Activated CD8-positive, alpha-beta T cell treated with anti-CD3 and anti-CD28 coated beads for 36 hours (primary cell): Measurements from ENCODE around the gene YKT6. TPM values are rescaled to one million over a fixed set of nuclear protein-coding genes. Genes with fewer than 3 reads are reported as not detected.

Source experiments
- ATAC-seq: fragments of 200-7000 bp; cut with Tn5 transposase; one replicate; pipeline ENCODE4 v1.10.0; 2021; ENCODE audit warnings: mild to moderate bottlenecking, moderate library complexity
- CTCF ChIA-PET: fragments of 350-600 bp; sonication (Branson Sonifier 250); formaldehyde crosslinking; loops from one replicate; lab custom pipeline; 2021; ENCODE audit warnings: antibody characterized with exemption; lab: Charles Lee
- POLR2A ChIA-PET: fragments of 350-600 bp; sonication (Branson Sonifier 250); formaldehyde crosslinking; loops from one replicate; lab custom pipeline; 2021; ENCODE audit warnings: antibody characterized with exemption; lab: Charles Lee
- DNase-seq: peaks from one replicate; pipeline ENCODE4 v3.0.0-alpha.2; 2020
- H3K27ac Mint-ChIP-seq: one replicate; pipeline ENCODE4 v1.8.0; 2021; ENCODE audit warnings: mild to moderate bottlenecking, mixed read lengths
- H3K27me3 Mint-ChIP-seq: one replicate; pipeline ENCODE4 v1.8.0; 2021; ENCODE audit warnings: mixed read lengths
- H3K36me3 Mint-ChIP-seq: one replicate; pipeline ENCODE4 v1.8.0; 2021; ENCODE audit warnings: low read depth, mixed read lengths
- H3K4me1 Mint-ChIP-seq: one replicate; pipeline ENCODE4 v1.8.0; 2021; ENCODE audit warnings: low read depth, mixed read lengths
- H3K4me3 Mint-ChIP-seq: one replicate; pipeline ENCODE4 v1.8.0; 2021; ENCODE audit warnings: mild to moderate bottlenecking, moderate library complexity, mixed read lengths
- H3K9me3 Mint-ChIP-seq: one replicate; pipeline ENCODE4 v1.8.0; 2021; ENCODE audit warnings: mixed read lengths
- intact Hi-C: fragments of 100-400 bp; cut with micrococcal nuclease; formaldehyde crosslinking; loops from one replicate; pipeline ENCODE4 v1.10.0; 2022
- total RNA-seq, 2 experiments: library from RNA; stranded (reverse); gene quantifications; one replicate each; pipeline ENCODE4 v1.2.3, GENCODE V29; 2021
- TF ChIP-seq, protein P1 (sequence below): fragments of 200-600 bp; IDR thresholded peaks from one replicate; pipeline ENCODE4 v1.8.0; 2022; ENCODE audit warnings: antibody characterized with exemption, mild to moderate bottlenecking

The YKT6 gene
- total RNA-seq, 2 experiments from 2014 or later: 49.3 to 50.9 TPM

DNA sequence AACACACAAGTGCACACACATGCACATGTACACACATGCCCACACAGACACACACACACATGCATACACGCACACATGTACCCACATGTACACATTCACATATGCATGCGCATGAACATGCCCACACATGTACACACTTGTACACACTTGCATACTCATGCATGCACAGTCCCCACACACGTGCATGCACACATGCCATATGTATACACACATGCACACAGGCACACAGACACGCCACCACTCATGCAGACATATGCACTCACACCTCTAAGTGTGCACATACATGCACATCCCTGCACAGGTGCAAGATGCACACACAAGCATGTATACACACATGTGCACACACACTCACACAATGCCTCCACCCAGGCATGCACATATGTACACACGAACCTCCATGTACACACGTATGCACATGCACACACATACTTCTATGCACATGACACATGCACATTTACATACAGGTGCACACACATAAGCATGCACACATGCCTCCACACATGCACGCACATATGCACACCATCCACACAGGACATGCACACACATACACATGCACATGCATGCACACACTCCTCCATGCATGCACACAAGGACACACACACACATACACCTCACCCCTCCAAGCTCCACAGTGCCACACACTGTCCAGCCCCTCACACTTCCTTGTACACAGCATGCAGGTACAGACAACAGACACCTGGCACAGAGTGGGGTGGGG is 45.8 kb downstream of the YKT6 start:
- Mint-ChIP-seq H3K4me3 (no peak overlapping the region), H3K36me3 (no peaks in the 10 kb centered on the region), H3K27me3 (no peaks in the 10 kb centered on the region), H3K9me3 (no peaks in the 10 kb centered on the region), H3K27ac (no peak overlapping the region), H3K4me1 (no peaks in the 10 kb centered on the region)
- intact Hi-C loops: loop anchor here (5.0 kb wide), 2 partner anchors 61 to 231 kb away; no protein-coding TSS in a partner anchor
- ChIA-PET CTCF (no interaction called here), POLR2A (no interaction called here)
- TF ChIP-seq, protein P1, sequence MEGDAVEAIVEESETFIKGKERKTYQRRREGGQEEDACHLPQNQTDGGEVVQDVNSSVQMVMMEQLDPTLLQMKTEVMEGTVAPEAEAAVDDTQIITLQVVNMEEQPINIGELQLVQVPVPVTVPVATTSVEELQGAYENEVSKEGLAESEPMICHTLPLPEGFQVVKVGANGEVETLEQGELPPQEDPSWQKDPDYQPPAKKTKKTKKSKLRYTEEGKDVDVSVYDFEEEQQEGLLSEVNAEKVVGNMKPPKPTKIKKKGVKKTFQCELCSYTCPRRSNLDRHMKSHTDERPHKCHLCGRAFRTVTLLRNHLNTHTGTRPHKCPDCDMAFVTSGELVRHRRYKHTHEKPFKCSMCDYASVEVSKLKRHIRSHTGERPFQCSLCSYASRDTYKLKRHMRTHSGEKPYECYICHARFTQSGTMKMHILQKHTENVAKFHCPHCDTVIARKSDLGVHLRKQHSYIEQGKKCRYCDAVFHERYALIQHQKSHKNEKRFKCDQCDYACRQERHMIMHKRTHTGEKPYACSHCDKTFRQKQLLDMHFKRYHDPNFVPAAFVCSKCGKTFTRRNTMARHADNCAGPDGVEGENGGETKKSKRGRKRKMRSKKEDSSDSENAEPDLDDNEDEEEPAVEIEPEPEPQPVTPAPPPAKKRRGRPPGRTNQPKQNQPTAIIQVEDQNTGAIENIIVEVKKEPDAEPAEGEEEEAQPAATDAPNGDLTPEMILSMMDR: no peak
- no peak for DNase-seq
- no peak for ATAC-seq

DNA sequence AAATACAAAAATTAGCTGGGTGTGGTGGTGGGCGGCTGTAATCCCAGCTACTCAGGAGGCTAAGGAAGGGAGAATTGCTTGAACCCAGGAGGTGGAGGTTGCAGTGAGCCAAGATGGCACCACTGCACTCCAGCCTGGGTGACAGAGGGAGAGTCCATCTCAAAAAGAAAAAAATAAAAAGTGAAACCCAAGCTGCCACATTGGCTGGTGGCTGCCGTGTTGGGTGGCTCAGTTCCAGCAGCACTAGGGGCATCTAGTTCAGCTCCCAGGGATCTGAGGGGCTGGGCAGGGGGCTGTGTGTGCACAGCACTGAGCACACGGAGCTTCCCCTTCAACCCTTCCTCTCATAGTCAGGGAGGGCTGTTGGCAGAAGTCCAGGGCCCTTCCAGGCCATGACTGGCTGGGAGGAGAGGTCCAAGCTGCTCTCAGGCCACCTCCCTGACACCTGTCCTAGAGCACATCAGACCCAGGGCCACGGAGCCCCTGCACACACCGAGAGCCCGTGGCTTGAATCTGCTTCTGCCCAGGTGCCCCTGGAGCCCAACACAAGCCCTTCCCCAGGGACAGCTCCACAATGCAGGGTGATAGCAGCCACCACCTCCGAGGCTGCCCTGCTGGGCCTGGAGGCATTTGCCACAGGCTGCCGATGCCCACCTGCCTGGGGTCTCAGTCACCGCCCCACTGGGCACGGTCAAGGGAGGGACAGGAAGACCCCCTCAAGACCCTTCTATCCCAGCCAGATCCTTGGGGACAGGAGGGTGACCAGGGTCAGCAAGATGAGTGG is 47.3 kb downstream of the YKT6 start:
- intact Hi-C loops: loop anchor here (5.0 kb wide), 2 partner anchors 59 to 229 kb away; no protein-coding TSS in a partner anchor
- CTCF ChIA-PET: no interaction called here
- H3K4me1 Mint-ChIP-seq: no peaks in the 10 kb centered on the region
- H3K4me3 Mint-ChIP-seq: no peak overlapping the region
- no peaks in the 10 kb centered on the region for H3K9me3 Mint-ChIP-seq
- H3K36me3 Mint-ChIP-seq: no peaks in the 10 kb centered on the region
- TF ChIP-seq, protein P1: no peak
- H3K27me3 Mint-ChIP-seq: no peaks in the 10 kb centered on the region
- no peak for DNase-seq
- no peak for ATAC-seq
- POLR2A ChIA-PET: interaction anchor here (1.2 kb wide), 1 partner anchor 10 kb away, joined by 3 read pairs; no protein-coding TSS in a partner anchor
- no peak overlapping the region for H3K27ac Mint-ChIP-seq

DNA sequence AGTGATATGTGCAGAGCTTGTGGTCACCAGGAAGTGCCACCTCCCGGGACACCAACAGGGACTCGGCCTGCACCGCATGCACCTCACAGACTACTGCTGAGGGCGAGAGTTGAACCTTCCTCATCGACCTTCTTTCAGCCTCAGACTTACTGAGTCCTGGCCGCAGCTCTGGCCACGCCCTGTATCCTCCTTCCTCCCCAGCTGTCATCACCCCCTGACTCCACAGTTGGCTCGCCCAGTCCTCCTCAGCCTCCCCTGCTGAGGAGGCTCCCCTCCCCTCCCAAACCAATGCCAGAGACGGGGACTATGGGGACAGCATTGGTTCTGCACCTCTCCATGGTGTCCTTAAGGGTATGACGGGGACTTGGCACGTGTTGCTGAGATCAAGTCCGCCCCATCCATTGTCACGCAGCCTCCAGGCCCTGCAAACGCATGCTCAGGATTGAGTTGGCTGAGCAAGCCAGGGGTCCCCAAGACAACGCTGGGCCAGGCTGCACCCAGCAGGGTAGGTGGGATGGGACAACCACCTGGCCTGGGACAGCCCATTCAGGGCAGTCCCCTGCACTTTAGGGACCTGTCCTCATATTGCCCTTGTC is 49.0 kb downstream of the YKT6 start:
- Mint-ChIP-seq H3K9me3 (peaks cover 2% of the 10 kb centered on the region), H3K27me3 (no peaks in the 10 kb centered on the region), H3K27ac (no peak overlapping the region), H3K4me1 (no peaks in the 10 kb centered on the region), H3K4me3 (no peak overlapping the region), H3K36me3 (no peaks in the 10 kb centered on the region)
- ChIA-PET POLR2A (no interaction called here), CTCF (no interaction called here)
- intact Hi-C loops: loop anchor here (5.0 kb wide), 2 partner anchors 58 to 228 kb away; no protein-coding TSS in a partner anchor
- TF ChIP-seq, protein P1: no peak
- DNase-seq: no peak
- peak; percentile 24 for ATAC-seq

DNA sequence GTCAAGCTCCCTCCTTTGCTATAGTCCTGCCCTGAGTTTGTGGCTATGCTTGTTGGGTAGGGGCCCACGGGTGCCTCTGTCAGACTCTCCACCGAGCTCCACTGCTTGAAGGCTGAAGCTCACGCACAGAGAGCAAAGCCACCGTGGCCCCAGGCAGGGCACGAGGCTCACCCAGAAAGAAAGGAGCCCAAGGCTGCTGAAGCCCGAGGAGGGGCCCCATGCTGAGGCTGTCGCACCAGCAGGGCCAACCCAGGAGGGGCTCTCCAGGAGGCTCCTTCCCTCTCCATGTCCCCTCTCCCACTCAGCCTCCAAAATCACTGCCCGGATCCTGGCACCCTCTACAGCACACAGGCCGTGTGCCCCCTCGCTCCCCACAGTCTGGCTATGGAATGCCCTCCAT is 50.5 kb downstream of the YKT6 start:
- Mint-ChIP-seq H3K4me1 (peaks cover 7% of the 10 kb centered on the region), H3K36me3 (no peaks in the 10 kb centered on the region), H3K27me3 (no peaks in the 10 kb centered on the region), H3K27ac (no peak overlapping the region), H3K4me3 (no peak overlapping the region), H3K9me3 (peaks cover 4% of the 10 kb centered on the region)
- ATAC-seq: no peak
- TF ChIP-seq, protein P1: no peak
- no peak for DNase-seq
- POLR2A ChIA-PET: no interaction called here
- intact Hi-C loops: no loop called here
- CTCF ChIA-PET: interaction anchor here (1.6 kb wide), 1 partner anchor 10 kb away, joined by 10 read pairs; no protein-coding TSS in a partner anchor
